Measurements from ENCODE around the gene DPYD.
"Not testable (repeated sequence)": the region's sequence is repeated elsewhere in the genome, so short reads cannot be mapped to it uniquely, and the experiment has no call there.

Gene DPYD

GRCh38 chr1:97245026-97245425, 675.8 kb downstream of the DPYD start:
- in situ Hi-C loops (cut with MboI; ENCODE audit: low sequenced_read_pairs), result no loop called here

- in situ Hi-C loops (cut with MboI; ENCODE audit: low sequenced_read_pairs), result no loop called here
Observed at GRCh38 chr1:97243973-97244560, 676.8 kb downstream of the DPYD start.

GRCh38 chr1:97238816-97239215, 682.0 kb downstream of the DPYD start:
- in situ Hi-C loops (cut with MboI; ENCODE audit: low sequenced_read_pairs), result no loop called here

- in situ Hi-C loops (cut with MboI; ENCODE audit: low sequenced_read_pairs), result not testable (repeated sequence)
Observed at GRCh38 chr1:97231354-97231753, 689.5 kb downstream of the DPYD start.

- in situ Hi-C loops (cut with MboI; ENCODE audit: low sequenced_read_pairs), result no loop called here
Observed at GRCh38 chr1:97212671-97213070, 708.2 kb downstream of the DPYD start.

GRCh38 chr1:97210307-97210706, 710.5 kb downstream of the DPYD start:
- in situ Hi-C loops (cut with MboI; ENCODE audit: low sequenced_read_pairs), result no loop called here

- in situ Hi-C loops (cut with MboI; ENCODE audit: low sequenced_read_pairs), result no loop called here
Observed at GRCh38 chr1:97209381-97209957, 711.4 kb downstream of the DPYD start.

- in situ Hi-C loops (cut with MboI; ENCODE audit: low sequenced_read_pairs), result no loop called here
Observed at GRCh38 chr1:97207868-97208267, 713.0 kb downstream of the DPYD start.

GRCh38 chr1:97204468-97204867, 716.4 kb downstream of the DPYD start:
- in situ Hi-C loops (cut with MboI; ENCODE audit: low sequenced_read_pairs), result no loop called here

GRCh38 chr1:97202481-97203380, 718.1 kb downstream of the DPYD start:
- in situ Hi-C loops (cut with MboI; ENCODE audit: low sequenced_read_pairs), result no loop called here

GRCh38 chr1:97201641-97202040, 719.2 kb downstream of the DPYD start:
- in situ Hi-C loops (cut with MboI; ENCODE audit: low sequenced_read_pairs), result no loop called here

GRCh38 chr1:97200595-97200994, 720.2 kb downstream of the DPYD start:
- in situ Hi-C loops (cut with MboI; ENCODE audit: low sequenced_read_pairs), result no loop called here

GRCh38 chr1:97196825-97197516, 723.9 kb downstream of the DPYD start:
- in situ Hi-C loops (cut with MboI; ENCODE audit: low sequenced_read_pairs), result no loop called here

GRCh38 chr1:97192872-97193572, 727.8 kb downstream of the DPYD start:
- in situ Hi-C loops (cut with MboI; ENCODE audit: low sequenced_read_pairs), result no loop called here

- in situ Hi-C loops (cut with MboI; ENCODE audit: low sequenced_read_pairs), result no loop called here
Observed at GRCh38 chr1:97190326-97190725, 730.5 kb downstream of the DPYD start.

GRCh38 chr1:97186381-97186780, 734.5 kb downstream of the DPYD start:
- in situ Hi-C loops (cut with MboI; ENCODE audit: low sequenced_read_pairs), result no loop called here

- in situ Hi-C loops (cut with MboI; ENCODE audit: low sequenced_read_pairs), result no loop called here
Observed at GRCh38 chr1:97174039-97174704, 746.7 kb downstream of the DPYD start.

- in situ Hi-C loops (cut with MboI; ENCODE audit: low sequenced_read_pairs), result no loop called here
Observed at GRCh38 chr1:97170300-97170699, 750.5 kb downstream of the DPYD start.

- in situ Hi-C loops (cut with MboI; ENCODE audit: low sequenced_read_pairs), result no loop called here
Observed at GRCh38 chr1:97168056-97168455, 752.8 kb downstream of the DPYD start.

GRCh38 chr1:97167246-97167645, 753.6 kb downstream of the DPYD start:
- in situ Hi-C loops (cut with MboI; ENCODE audit: low sequenced_read_pairs), result no loop called here

All from hTERT RPE-1 (cell line).